Neutrophil (primary cell): Measurements from ENCODE around the gene ANKS1B.

ENCODE experiments used
- H3K27ac ChIP-seq: fragments of 200-600 bp; sonication (generic); 2 replicates; pipeline ENCODE4 v1.5.1; 2016; ENCODE audit warnings: mild to moderate bottlenecking, moderate library complexity
- H3K27me3 ChIP-seq: fragments of 200-600 bp; sonication (generic); 2 replicates; pipeline ENCODE4 v1.6.0; 2016; ENCODE audit warnings: mild to moderate bottlenecking
- H3K36me3 ChIP-seq: fragments of 200-600 bp; sonication (generic); 2 replicates; pipeline ENCODE4 v1.5.1; 2017
- H3K4me1 ChIP-seq, 2 experiments: fragments of 200-600 bp in 1 of 2; sonication (generic) in 1 of 2; 1 replicate in 1 of 2; 2 replicates in 1 of 2; pipeline versions ENCODE4 v1.5.1 to v1.6.1; 2013 to 2016; ENCODE audit warnings: low read depth in 1 of 2, low read length in 1 of 2, mild to moderate bottlenecking in 1 of 2, moderate library complexity in 1 of 2; ENCODE audit not compliant: control insufficient read depth in 1 of 2, insufficient read depth in 1 of 2
- H3K4me3 ChIP-seq, 2 experiments: fragments of 200-600 bp in 1 of 2; sonication (generic) in 1 of 2; 1 replicate in 1 of 2; 2 replicates in 1 of 2; pipeline ENCODE4 v1.5.1; 2013 to 2016; ENCODE audit warnings: low read depth in 1 of 2, low read length in 1 of 2, mild to moderate bottlenecking in 1 of 2, moderate library complexity in 1 of 2
- H3K9me3 ChIP-seq: fragments of 200-600 bp; sonication (generic); 2 replicates; pipeline ENCODE4 v1.5.1; 2016
- TF ChIP-seq, protein P1 (sequence below): fragments of 200-600 bp; sonication (generic); IDR thresholded peaks from 2 replicates; pipeline ENCODE4 v1.5.1; 2016; ENCODE audit warnings: antibody characterized with exemption

The ANKS1B gene

DNA sequence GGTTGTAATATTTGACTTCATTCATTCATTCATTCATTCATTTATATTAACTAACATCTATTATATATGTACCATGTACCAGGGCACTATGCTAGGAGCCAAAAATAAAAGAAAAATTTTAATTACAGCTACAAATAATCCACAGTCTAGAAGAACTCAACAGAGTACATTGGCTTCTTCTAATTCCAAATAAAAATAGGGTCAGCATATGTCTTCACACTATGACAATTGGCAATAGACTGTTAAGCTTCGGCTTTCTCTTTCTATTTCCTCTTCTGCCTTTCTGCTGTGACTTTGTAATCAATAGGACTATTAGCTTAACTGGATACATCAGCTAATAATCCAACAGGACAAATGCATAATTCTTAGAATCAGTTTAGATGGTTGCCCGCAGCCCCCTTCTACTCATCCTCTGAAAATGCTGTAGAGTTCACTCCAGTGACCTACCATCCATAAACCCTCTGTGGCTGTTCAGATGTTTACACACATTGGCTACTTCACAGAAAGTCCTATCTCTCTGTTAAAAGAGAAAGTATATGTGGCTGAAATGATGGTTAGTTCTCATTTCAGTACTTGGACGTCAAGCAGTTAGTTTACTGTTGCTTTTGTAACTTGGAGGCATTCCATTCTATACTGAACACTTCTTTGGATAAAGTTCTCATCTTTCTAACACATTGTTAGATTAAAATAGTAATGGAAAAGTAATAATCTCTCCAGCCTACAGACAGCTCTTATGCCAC, 782.7 kb downstream of the ANKS1B start:
- no peaks in the 10 kb centered on the region for H3K36me3 ChIP-seq
- TF ChIP-seq, protein P1, sequence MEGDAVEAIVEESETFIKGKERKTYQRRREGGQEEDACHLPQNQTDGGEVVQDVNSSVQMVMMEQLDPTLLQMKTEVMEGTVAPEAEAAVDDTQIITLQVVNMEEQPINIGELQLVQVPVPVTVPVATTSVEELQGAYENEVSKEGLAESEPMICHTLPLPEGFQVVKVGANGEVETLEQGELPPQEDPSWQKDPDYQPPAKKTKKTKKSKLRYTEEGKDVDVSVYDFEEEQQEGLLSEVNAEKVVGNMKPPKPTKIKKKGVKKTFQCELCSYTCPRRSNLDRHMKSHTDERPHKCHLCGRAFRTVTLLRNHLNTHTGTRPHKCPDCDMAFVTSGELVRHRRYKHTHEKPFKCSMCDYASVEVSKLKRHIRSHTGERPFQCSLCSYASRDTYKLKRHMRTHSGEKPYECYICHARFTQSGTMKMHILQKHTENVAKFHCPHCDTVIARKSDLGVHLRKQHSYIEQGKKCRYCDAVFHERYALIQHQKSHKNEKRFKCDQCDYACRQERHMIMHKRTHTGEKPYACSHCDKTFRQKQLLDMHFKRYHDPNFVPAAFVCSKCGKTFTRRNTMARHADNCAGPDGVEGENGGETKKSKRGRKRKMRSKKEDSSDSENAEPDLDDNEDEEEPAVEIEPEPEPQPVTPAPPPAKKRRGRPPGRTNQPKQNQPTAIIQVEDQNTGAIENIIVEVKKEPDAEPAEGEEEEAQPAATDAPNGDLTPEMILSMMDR: no peak
- no peaks in the 10 kb centered on the region for H3K9me3 ChIP-seq
- no peak overlapping the region for H3K27ac ChIP-seq
- H3K4me1 ChIP-seq: no peaks in the 10 kb centered on the region
- H3K27me3 ChIP-seq: no peaks in the 10 kb centered on the region
- H3K4me3 ChIP-seq: no peak overlapping the region

DNA sequence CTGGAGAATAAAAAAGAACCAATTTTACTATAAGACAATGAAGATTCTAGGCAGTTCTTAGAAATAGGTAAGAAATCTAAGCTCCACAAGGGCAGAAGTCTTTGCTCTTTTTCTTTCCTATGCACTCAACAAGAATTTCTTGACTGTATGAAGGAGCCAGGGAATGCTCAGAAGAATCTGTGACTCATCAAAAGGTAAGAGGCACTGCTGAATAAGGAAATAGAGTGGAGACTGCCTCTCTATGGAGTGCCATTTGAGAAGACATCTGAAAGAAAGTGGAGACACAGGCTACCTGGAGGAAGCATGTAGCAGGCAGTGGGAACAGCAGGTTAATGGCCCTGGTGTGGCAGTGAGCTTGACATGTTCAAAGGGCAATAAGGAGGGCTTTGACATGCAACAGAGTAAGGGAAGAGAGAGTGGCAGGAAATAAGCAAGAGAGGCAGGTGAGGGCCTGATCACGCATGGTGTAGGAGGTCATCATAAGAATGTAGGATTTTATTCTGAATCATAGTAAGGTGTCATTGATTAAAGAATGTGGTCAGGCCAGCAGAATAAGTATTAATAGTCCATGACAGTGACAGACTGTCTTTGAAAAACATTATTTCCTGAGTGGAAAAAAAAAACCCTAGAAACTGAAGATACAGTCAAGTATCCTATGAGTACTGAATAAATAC, 783.9 kb downstream of the ANKS1B start:
- TF ChIP-seq, protein P1: no peak
- H3K27me3 ChIP-seq: no peaks in the 10 kb centered on the region
- H3K4me3 ChIP-seq: no peak overlapping the region
- no peaks in the 10 kb centered on the region for H3K4me1 ChIP-seq
- H3K36me3 ChIP-seq: no peaks in the 10 kb centered on the region
- no peaks in the 10 kb centered on the region for H3K9me3 ChIP-seq
- no peak overlapping the region for H3K27ac ChIP-seq

DNA sequence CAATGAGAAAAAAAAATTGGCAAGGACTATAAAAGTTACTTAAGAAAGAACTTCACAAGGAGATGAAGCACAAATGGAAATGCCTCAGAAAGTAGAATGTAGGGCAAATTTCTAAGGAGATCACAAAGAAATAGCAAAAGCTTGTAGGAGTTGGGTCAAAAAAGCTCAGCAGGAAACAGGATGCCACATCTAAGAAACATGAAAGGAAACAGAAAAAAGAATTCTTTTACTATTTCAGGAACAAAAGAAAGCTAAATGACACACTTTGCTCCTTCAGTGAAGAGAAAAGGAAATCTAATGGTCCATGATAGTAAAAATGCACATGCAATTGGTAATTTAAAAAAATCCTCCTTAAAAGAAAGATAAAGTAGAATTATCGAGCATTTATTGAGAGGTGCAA, 789.3 kb downstream of the ANKS1B start:
- TF ChIP-seq, protein P1: no peak
- no peaks in the 10 kb centered on the region for H3K4me1 ChIP-seq
- H3K27ac ChIP-seq: no peak overlapping the region
- no peaks in the 10 kb centered on the region for H3K9me3 ChIP-seq
- no peak overlapping the region for H3K4me3 ChIP-seq
- no peaks in the 10 kb centered on the region for H3K36me3 ChIP-seq
- no peaks in the 10 kb centered on the region for H3K27me3 ChIP-seq

DNA sequence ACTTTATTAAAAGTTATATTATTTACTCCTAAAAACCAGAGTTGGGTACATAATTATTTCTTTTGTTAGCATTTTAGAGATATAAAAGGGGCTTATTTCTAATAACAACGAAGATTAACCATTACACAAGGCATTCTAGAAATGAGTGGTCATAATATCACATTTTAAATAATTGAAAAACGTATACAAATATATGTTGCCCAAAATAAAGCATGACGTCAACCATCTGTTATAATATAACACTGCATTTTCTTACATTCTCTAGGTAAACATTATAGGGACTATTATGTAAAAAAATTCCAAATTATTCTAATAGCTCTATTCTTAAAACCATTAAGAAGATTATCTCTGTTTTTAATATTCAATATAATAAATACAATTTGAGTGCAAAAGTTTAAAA, 792.2 kb downstream of the ANKS1B start:
- TF ChIP-seq, protein P1: no peak
- no peaks in the 10 kb centered on the region for H3K27me3 ChIP-seq
- H3K4me3 ChIP-seq: no peak overlapping the region
- H3K4me1 ChIP-seq: no peaks in the 10 kb centered on the region
- H3K9me3 ChIP-seq: no peaks in the 10 kb centered on the region
- H3K36me3 ChIP-seq: no peaks in the 10 kb centered on the region
- no peak overlapping the region for H3K27ac ChIP-seq

DNA sequence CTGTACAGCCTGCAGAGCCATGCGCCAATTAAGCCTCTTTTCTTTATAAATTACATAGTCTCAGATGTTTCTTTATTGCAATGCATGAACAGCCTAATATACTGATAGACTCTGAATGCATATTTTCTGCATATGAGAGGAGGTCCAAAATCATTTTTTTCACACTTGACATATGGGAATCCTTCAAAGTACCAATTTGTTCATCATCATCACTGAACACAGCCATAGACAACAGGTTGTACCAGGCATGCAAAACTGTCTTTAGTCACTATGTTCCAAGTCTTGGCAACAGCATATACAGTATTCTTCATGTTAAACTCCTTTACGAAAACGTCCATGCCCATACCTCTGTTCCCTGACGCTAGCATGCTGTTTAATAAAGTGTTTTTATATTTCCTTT, 807.9 kb downstream of the ANKS1B start:
- H3K4me3 ChIP-seq: no peak overlapping the region
- no peaks in the 10 kb centered on the region for H3K4me1 ChIP-seq
- no peak overlapping the region for H3K27ac ChIP-seq
- H3K36me3 ChIP-seq: no peaks in the 10 kb centered on the region
- H3K27me3 ChIP-seq: no peaks in the 10 kb centered on the region
- no peaks in the 10 kb centered on the region for H3K9me3 ChIP-seq
- TF ChIP-seq, protein P1: no peak
